ENCODE data around the gene CSF1R.

The CSF1R gene

GRCh38 chr5:150044712-150045111 is 41.6 kb downstream of the CSF1R start:
- DNase-seq (ENCODE audit: insufficient read length, low spot score) (no peak), FAIRE-seq (no peak)
- TF ChIP-seq CTCF (IDR thresholded peaks at IDR 0.05; ENCODE audit: insufficient read depth, missing control alignments) = no peak

DNA sequence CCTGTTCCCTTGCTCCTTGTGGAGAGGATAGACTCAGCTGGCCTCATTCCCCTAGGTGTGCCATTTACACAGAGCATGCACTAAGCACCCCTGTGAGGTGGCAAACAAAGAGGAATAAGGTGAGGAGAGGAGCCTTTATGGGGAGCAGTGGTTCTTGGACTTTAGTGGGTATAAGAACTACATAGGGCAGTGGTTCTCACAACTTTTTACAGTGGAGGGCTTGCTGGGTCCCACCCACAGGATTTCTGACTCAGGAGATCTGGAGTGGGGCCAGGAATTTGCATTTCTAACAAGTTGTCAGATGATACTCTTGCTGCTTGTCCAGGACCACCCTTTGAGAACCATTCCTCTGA is 42.0 kb downstream of the CSF1R start:
- FAIRE-seq (no peak), DNase-seq (ENCODE audit: insufficient read length, low spot score) (no peak)
- TF ChIP-seq CTCF (IDR thresholded peaks at IDR 0.05; ENCODE audit: insufficient read depth, missing control alignments) = no peak

- FAIRE-seq (no peak), DNase-seq (ENCODE audit: insufficient read length, low spot score) (no peak)
- no peak for TF ChIP-seq CTCF (IDR thresholded peaks at IDR 0.05; ENCODE audit: insufficient read depth, missing control alignments)
Measured at GRCh38 chr5:150043657-150044328, 42.6 kb downstream of the CSF1R start.

- no peak for DNase-seq (ENCODE audit: insufficient read length, low spot score)
- no peak for TF ChIP-seq CTCF (IDR thresholded peaks at IDR 0.05; ENCODE audit: insufficient read depth, missing control alignments)
- FAIRE-seq = no peak
Measured at GRCh38 chr5:150042459-150042858, 43.9 kb downstream of the CSF1R start.

DNA sequence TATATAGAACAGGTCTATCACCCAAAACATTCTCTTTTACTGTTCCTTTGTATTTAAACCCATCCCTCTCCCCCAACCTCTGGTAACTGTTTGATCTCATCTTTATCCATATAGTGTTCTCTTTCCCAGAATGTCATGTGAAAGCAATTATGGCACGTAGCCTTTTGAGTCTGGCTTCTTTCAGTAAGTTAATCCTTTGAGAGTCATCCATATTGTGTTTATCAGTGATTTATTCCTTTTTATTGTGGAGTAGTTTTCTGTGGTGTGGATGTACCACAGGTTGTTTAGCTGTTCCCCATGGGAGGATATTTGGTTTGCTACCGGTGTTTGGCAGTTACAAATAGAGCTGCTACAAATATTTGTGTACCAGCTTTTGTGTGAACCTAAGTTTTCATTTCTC is 47.8 kb downstream of the CSF1R start:
- FAIRE-seq (no peak), DNase-seq (ENCODE audit: insufficient read length, low spot score) (no peak)
- TF ChIP-seq CTCF (IDR thresholded peaks at IDR 0.05; ENCODE audit: insufficient read depth, missing control alignments) = no peak

GRCh38 chr5:150036513-150036912 is 49.8 kb downstream of the CSF1R start:
- FAIRE-seq (no peak), DNase-seq (ENCODE audit: insufficient read length, low spot score) (no peak)

More at GRCh38 chr5:150036513-150036912, 49.8 kb downstream of the CSF1R start:
- no peak for TF ChIP-seq CTCF (IDR thresholded peaks at IDR 0.05; ENCODE audit: insufficient read depth, missing control alignments)

Measured in D721Med (cell line).